Endodermal cell (in vitro differentiated cells): ENCODE data around the gene DCAKD. TPM values are rescaled to one million over a fixed set of nuclear protein-coding genes. Genes with fewer than 3 reads are reported as not detected.

Experiments used
- DNase-seq: peaks from one replicate; pipeline ENCODE4 v3.0.0-alpha.2; 2017
- H3K27ac ChIP-seq: 2 replicates; pipeline ENCODE4 v1.5.1; 2013; ENCODE audit warnings: mild to moderate bottlenecking, low read depth, low read length, moderate library complexity
- H3K27me3 ChIP-seq: 2 replicates; pipeline ENCODE4 v1.6.1; 2013; ENCODE audit warnings: mild to moderate bottlenecking, low read length, moderate library complexity; ENCODE audit not compliant: insufficient read depth, control insufficient read depth, poor library complexity, severe bottlenecking
- H3K36me3 ChIP-seq: 2 replicates; pipeline ENCODE4 v1.7.0; 2013; ENCODE audit warnings: mild to moderate bottlenecking, low read length, moderate library complexity; ENCODE audit not compliant: control insufficient read depth, insufficient read depth
- H3K4me1 ChIP-seq: one replicate; pipeline ENCODE4 v1.7.0; 2013; ENCODE audit warnings: low read length; ENCODE audit not compliant: control insufficient read depth, insufficient read depth
- H3K4me3 ChIP-seq: 2 replicates; pipeline ENCODE4 v1.5.1; 2013; ENCODE audit warnings: mild to moderate bottlenecking, low read length, moderate library complexity
- H3K9ac ChIP-seq: 2 replicates; pipeline ENCODE4 v1.6.1; 2013; ENCODE audit warnings: mild to moderate bottlenecking, low read length, moderate library complexity; ENCODE audit not compliant: poor library complexity, severe bottlenecking; ENCODE audit errors: extremely low read depth
- H3K9me3 ChIP-seq: 2 replicates; pipeline ENCODE4 v1.6.1; 2013; ENCODE audit warnings: mild to moderate bottlenecking, low read length, moderate library complexity; ENCODE audit not compliant: control insufficient read depth
- H3K27ac Mint-ChIP-seq: 2 replicates; pipeline ENCODE4 v1.8.0; 2020; ENCODE audit warnings: mixed read lengths
- H3K27me3 Mint-ChIP-seq: 2 replicates; pipeline ENCODE4 v1.8.0; 2021; ENCODE audit warnings: mild to moderate bottlenecking, mixed read lengths; ENCODE audit not compliant: insufficient read depth
- H3K36me3 Mint-ChIP-seq: 2 replicates; pipeline ENCODE4 v1.8.0; 2020; ENCODE audit warnings: low read depth, mixed read lengths
- H3K4me1 Mint-ChIP-seq: 2 replicates; pipeline ENCODE4 v1.8.0; 2020; ENCODE audit warnings: mixed read lengths
- H3K4me3 Mint-ChIP-seq: 2 replicates; pipeline ENCODE4 v1.8.0; 2020; ENCODE audit warnings: mild to moderate bottlenecking, moderate library complexity, mixed read lengths
- H3K9me3 Mint-ChIP-seq: 2 replicates; pipeline ENCODE4 v1.8.0; 2020; ENCODE audit warnings: mild to moderate bottlenecking, mixed read lengths
- WGBS, 2 experiments: methylation state at CpG; one replicate each; pipeline versions ENCODE4 v1.1.5 to v1.1.7; 2013; ENCODE audit warnings: missing lambda C conversion rate in 2 of 2, mixed read lengths in 1 of 2; ENCODE audit not compliant: insufficient coverage in 1 of 2, insufficient read length in 1 of 2; 5-methylcytosine and 5-hydroxymethylcytosine counted together
- total RNA-seq, 2 donors: library from RNA; stranded (reverse); fragmentation: NEBNext Ultra II Directional in 1 of 2; extraction: Animal tissue kit (Norgen Biotek cat#: 25700) in 1 of 2; gene quantifications; 2 replicates in 1 of 2; 3 replicates in 1 of 2; pipeline ENCODE4 v1.2.1, GENCODE V29; 2021
- TF ChIP-seq, protein P1 (sequence below): fragments of 200-600 bp; sonication (generic); conservative IDR thresholded peaks from 2 replicates; pipeline ENCODE4 v1.5.0; 2021; ENCODE audit warnings: antibody characterized with exemption, mild to moderate bottlenecking

Gene DCAKD
- total RNA-seq, 2 donors from 2014 or later: 54.5 to 69.4 TPM

DNA sequence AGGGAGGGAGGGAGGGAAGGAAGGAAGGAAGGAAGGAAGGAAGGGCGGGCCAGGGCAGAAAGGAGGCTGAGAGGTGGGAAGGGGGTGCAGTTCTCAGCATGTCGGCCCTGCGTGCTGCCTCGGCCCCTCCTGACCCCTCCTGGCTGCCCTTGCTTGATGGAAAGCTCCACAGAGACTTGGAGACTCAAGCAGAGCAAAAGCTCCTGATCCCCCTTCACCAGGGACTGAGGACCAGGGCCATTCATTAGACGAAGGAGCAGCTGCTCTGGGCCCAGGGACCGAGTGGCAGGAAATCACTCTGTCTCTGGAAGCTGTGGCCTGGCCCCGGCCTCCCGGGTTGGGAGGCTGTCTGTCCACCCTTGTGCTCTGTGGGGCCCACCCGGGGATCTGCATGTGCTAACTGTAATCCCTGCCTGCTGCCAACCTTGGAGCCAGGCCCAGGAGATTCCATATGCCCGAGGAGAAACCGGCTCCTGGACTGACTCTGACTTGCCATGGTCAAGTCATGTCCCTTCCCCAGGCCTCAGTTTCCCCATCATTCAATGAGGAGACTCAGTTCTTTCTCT is 55.9 kb downstream of the DCAKD start:
- DNase-seq: no peak
- WGBS, 2 experiments: 74 to 80% methylated on average over 4 to 11 of the region's 11 CpGs
- Histone ChIP-seq H3K36me3 (no peaks in the 10 kb centered on the region), H3K9me3 (peaks cover 9% of the 10 kb centered on the region), H3K27ac (no peak overlapping the region), H3K27me3 (no peaks in the 10 kb centered on the region), H3K9ac (no peak overlapping the region), H3K4me1 (peaks cover 7% of the 10 kb centered on the region), H3K4me3 (no peak overlapping the region)
- Mint-ChIP-seq H3K4me3 (no peak overlapping the region), H3K27ac (no peak overlapping the region), H3K4me1 (peaks cover 19% of the 10 kb centered on the region), H3K27me3 (peaks cover 8% of the 10 kb centered on the region), H3K36me3 (no peaks in the 10 kb centered on the region), H3K9me3 (peaks cover 13% of the 10 kb centered on the region)
- TF ChIP-seq, protein P1, sequence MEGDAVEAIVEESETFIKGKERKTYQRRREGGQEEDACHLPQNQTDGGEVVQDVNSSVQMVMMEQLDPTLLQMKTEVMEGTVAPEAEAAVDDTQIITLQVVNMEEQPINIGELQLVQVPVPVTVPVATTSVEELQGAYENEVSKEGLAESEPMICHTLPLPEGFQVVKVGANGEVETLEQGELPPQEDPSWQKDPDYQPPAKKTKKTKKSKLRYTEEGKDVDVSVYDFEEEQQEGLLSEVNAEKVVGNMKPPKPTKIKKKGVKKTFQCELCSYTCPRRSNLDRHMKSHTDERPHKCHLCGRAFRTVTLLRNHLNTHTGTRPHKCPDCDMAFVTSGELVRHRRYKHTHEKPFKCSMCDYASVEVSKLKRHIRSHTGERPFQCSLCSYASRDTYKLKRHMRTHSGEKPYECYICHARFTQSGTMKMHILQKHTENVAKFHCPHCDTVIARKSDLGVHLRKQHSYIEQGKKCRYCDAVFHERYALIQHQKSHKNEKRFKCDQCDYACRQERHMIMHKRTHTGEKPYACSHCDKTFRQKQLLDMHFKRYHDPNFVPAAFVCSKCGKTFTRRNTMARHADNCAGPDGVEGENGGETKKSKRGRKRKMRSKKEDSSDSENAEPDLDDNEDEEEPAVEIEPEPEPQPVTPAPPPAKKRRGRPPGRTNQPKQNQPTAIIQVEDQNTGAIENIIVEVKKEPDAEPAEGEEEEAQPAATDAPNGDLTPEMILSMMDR: no peak

DNA sequence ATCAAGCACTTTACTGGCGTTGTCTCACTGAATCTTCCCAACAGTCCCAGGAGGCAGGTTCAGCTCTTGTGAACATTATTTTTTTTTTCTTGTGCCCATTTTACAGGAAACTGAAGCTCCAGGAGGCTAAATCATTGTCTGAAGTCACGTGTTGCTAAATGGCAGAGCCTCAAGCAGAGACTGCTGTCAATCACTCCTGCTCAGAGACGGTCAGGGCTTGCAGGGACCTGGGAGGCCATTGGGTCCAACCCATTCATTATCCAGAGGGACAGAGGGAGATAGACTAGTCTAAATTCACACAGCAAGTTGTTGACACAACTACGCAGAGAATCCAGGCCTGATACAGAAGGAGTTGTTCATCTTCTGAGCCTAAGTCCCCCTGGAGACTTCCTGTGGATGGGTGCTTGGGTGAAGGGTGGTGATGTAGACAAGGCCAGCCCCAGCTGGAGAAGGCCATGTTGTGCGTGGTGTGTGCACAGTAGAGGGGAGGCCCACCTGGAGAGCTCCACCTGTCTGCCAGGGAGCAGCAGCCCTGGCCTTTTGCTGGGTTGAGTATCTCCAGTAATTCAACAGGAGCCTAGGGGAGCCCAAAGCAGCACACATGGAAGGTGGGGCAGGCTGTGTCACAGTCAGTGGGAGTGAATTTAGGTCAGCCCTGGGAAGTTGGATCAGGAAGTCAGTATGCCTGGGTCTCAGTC is 59.0 kb downstream of the DCAKD start:
- H3K27me3 Mint-ChIP-seq: peaks cover 8% of the 10 kb centered on the region
- H3K4me3 ChIP-seq: no peak overlapping the region
- no peaks in the 10 kb centered on the region for H3K9me3 ChIP-seq
- H3K4me1 ChIP-seq: no peaks in the 10 kb centered on the region
- 87 to 89% methylated on average over 5 of the region's 5 CpGs for WGBS, 2 experiments
- no peaks in the 10 kb centered on the region for H3K36me3 ChIP-seq
- TF ChIP-seq, protein P1: no peak
- H3K27ac Mint-ChIP-seq: no peak overlapping the region
- no peaks in the 10 kb centered on the region for H3K27me3 ChIP-seq
- H3K4me3 Mint-ChIP-seq: no peak overlapping the region
- H3K36me3 Mint-ChIP-seq: no peaks in the 10 kb centered on the region
- no peak overlapping the region for H3K27ac ChIP-seq
- no peaks in the 10 kb centered on the region for H3K9me3 Mint-ChIP-seq
- no peak for DNase-seq
- H3K4me1 Mint-ChIP-seq: peaks cover 12% of the 10 kb centered on the region
- H3K9ac ChIP-seq: no peak overlapping the region

DNA sequence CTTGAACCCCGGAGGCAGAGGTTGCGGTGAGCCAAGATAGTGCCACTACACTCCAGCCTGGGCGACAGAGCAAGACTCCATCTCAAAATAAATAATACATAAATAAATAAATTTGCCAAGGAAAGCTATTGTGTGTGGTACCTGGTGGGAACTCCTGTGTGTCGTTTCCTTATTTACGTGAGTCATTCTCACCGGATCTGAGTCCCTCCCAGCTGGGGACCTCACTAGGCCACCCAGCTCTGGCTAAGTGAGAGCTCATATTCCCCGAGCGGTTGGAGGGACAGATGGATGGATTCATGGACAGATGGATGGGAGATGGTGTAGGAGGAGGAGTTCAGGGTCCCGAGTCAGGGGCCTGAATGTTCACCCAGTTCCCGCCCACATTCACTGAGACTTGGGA is 60.4 kb downstream of the DCAKD start:
- Histone ChIP-seq H3K4me1 (peaks cover 3% of the 10 kb centered on the region), H3K27ac (no peak overlapping the region), H3K36me3 (no peaks in the 10 kb centered on the region), H3K27me3 (no peaks in the 10 kb centered on the region), H3K9me3 (no peaks in the 10 kb centered on the region), H3K4me3 (no peak overlapping the region), H3K9ac (no peak overlapping the region)
- Mint-ChIP-seq H3K9me3 (no peaks in the 10 kb centered on the region), H3K27ac (no peak overlapping the region), H3K4me1 (peaks cover 14% of the 10 kb centered on the region), H3K4me3 (no peak overlapping the region), H3K27me3 (peaks cover 2% of the 10 kb centered on the region), H3K36me3 (no peaks in the 10 kb centered on the region)
- TF ChIP-seq, protein P1: no peak
- 72 to 84% methylated on average over 4 to 8 of the region's 10 CpGs for WGBS, 2 experiments
- no peak for DNase-seq
